Dendritic cell treated with granulocyte-macrophage colony-stimulating factor and Interleukin-4, amounts not matched to agents 40 ng/mL and 50 ng/mL, for 4 days (primary cell): ENCODE measurements around the gene PIEZO2.
"Not testable (repeated sequence)": the region's sequence is repeated elsewhere in the genome, so short reads cannot be mapped to it uniquely, and the experiment has no call there.

Experiments
- H3K27ac Mint-ChIP-seq: one replicate; pipeline ENCODE4 v1.8.0; 2022; ENCODE audit warnings: mild to moderate bottlenecking, mixed read lengths
- H3K27me3 Mint-ChIP-seq: one replicate; pipeline ENCODE4 v1.8.0; 2022; ENCODE audit warnings: mild to moderate bottlenecking, mixed read lengths
- H3K36me3 Mint-ChIP-seq: one replicate; pipeline ENCODE4 v1.8.0; 2022; ENCODE audit warnings: low read depth, mixed read lengths
- H3K4me1 Mint-ChIP-seq: one replicate; pipeline ENCODE4 v1.8.0; 2022; ENCODE audit warnings: low read depth, mixed read lengths
- H3K4me3 Mint-ChIP-seq: one replicate; pipeline ENCODE4 v1.8.0; 2022; ENCODE audit warnings: mild to moderate bottlenecking, moderate library complexity, mixed read lengths
- H3K9me3 Mint-ChIP-seq: one replicate; pipeline ENCODE4 v1.8.0; 2022; ENCODE audit warnings: mixed read lengths
- intact Hi-C: fragments of 100-400 bp; cut with micrococcal nuclease; formaldehyde crosslinking; loops from one replicate; pipeline ENCODE4 v1.15.0; 2022

PIEZO2 gene

GRCh38 chr18:10850840-10851239 lies 298.5 kb downstream of the PIEZO2 start:
- no peak overlapping the region for H3K27ac Mint-ChIP-seq
- intact Hi-C loops: loop anchor here (1.0 to 5.0 kb wide), 3 partner anchors 189 to 702 kb away; no protein-coding TSS in a partner anchor
- no peak overlapping the region for H3K4me3 Mint-ChIP-seq
- no peaks in the 10 kb centered on the region for H3K36me3 Mint-ChIP-seq
- H3K9me3 Mint-ChIP-seq: no peaks in the 10 kb centered on the region
- H3K4me1 Mint-ChIP-seq: peaks cover 4% of the 10 kb centered on the region
- H3K27me3 Mint-ChIP-seq: peaks cover 3% of the 10 kb centered on the region

GRCh38 chr18:10850216-10850615 lies 299.2 kb downstream of the PIEZO2 start:
- peaks cover 3% of the 10 kb centered on the region for H3K27me3 Mint-ChIP-seq
- no peaks in the 10 kb centered on the region for H3K36me3 Mint-ChIP-seq
- peaks cover 4% of the 10 kb centered on the region for H3K4me1 Mint-ChIP-seq
- H3K4me3 Mint-ChIP-seq: no peak overlapping the region
- H3K27ac Mint-ChIP-seq: no peak overlapping the region
- H3K9me3 Mint-ChIP-seq: no peaks in the 10 kb centered on the region
- intact Hi-C loops: loop anchor here (5.0 kb wide), 1 partner anchor 302 kb away; no protein-coding TSS in a partner anchor

- intact Hi-C loops: no loop called here
Measured at GRCh38 chr18:10847907-10848306, 301.5 kb downstream of the PIEZO2 start.

GRCh38 chr18:10847408-10847790 lies 302.0 kb downstream of the PIEZO2 start:
- Mint-ChIP-seq H3K9me3 (no peaks in the 10 kb centered on the region), H3K27me3 (peaks cover 3% of the 10 kb centered on the region), H3K27ac (no peak overlapping the region), H3K36me3 (no peaks in the 10 kb centered on the region), H3K4me1 (peaks cover 4% of the 10 kb centered on the region), H3K4me3 (no peak overlapping the region)
- intact Hi-C loops: no loop called here

More at GRCh38 chr18:10847907-10848306, 301.5 kb downstream of the PIEZO2 start:
- H3K27me3 Mint-ChIP-seq: peaks cover 3% of the 10 kb centered on the region
- no peaks in the 10 kb centered on the region for H3K36me3 Mint-ChIP-seq
- no peaks in the 10 kb centered on the region for H3K9me3 Mint-ChIP-seq
- no peak overlapping the region for H3K4me3 Mint-ChIP-seq
- H3K27ac Mint-ChIP-seq: no peak overlapping the region
- H3K4me1 Mint-ChIP-seq: peaks cover 4% of the 10 kb centered on the region

GRCh38 chr18:10846657-10847407 lies 302.5 kb downstream of the PIEZO2 start:
- intact Hi-C loops: no loop called here
- Mint-ChIP-seq H3K4me1 (peaks cover 4% of the 10 kb centered on the region), H3K4me3 (no peak overlapping the region), H3K36me3 (no peaks in the 10 kb centered on the region), H3K27ac (no peak overlapping the region), H3K27me3 (peaks cover 3% of the 10 kb centered on the region), H3K9me3 (no peaks in the 10 kb centered on the region)

- H3K4me1 Mint-ChIP-seq, H3K9me3 Mint-ChIP-seq, H3K36me3 Mint-ChIP-seq, H3K4me3 Mint-ChIP-seq, H3K27me3 Mint-ChIP-seq, intact Hi-C loops, H3K27ac Mint-ChIP-seq: not testable (repeated sequence)
Measured at GRCh38 chr18:10846035-10846434, 303.3 kb downstream of the PIEZO2 start.

- Mint-ChIP-seq H3K36me3 (no peaks in the 10 kb centered on the region), H3K4me3 (no peak overlapping the region), H3K4me1 (peaks cover 4% of the 10 kb centered on the region), H3K27me3 (no peaks in the 10 kb centered on the region), H3K27ac (no peak overlapping the region), H3K9me3 (no peaks in the 10 kb centered on the region)
- intact Hi-C loops: no loop called here
Measured at GRCh38 chr18:10843565-10843964, 305.8 kb downstream of the PIEZO2 start.

- intact Hi-C loops: no loop called here
Measured at GRCh38 chr18:10842861-10843260, 306.5 kb downstream of the PIEZO2 start.

GRCh38 chr18:10842371-10842770 lies 307.0 kb downstream of the PIEZO2 start:
- Mint-ChIP-seq H3K27ac (no peak overlapping the region), H3K4me3 (no peak overlapping the region), H3K9me3 (no peaks in the 10 kb centered on the region), H3K27me3 (no peaks in the 10 kb centered on the region), H3K36me3 (no peaks in the 10 kb centered on the region), H3K4me1 (peaks cover 4% of the 10 kb centered on the region)
- intact Hi-C loops: no loop called here

More at GRCh38 chr18:10842861-10843260, 306.5 kb downstream of the PIEZO2 start:
- Mint-ChIP-seq H3K4me1 (peaks cover 4% of the 10 kb centered on the region), H3K4me3 (no peak overlapping the region), H3K27ac (no peak overlapping the region), H3K27me3 (no peaks in the 10 kb centered on the region), H3K36me3 (no peaks in the 10 kb centered on the region), H3K9me3 (no peaks in the 10 kb centered on the region)

GRCh38 chr18:10841203-10841602 lies 308.2 kb downstream of the PIEZO2 start:
- no peak overlapping the region for H3K4me3 Mint-ChIP-seq
- H3K9me3 Mint-ChIP-seq: no peaks in the 10 kb centered on the region
- no peaks in the 10 kb centered on the region for H3K36me3 Mint-ChIP-seq
- H3K27ac Mint-ChIP-seq: no peak overlapping the region
- intact Hi-C loops: no loop called here
- no peaks in the 10 kb centered on the region for H3K4me1 Mint-ChIP-seq
- no peaks in the 10 kb centered on the region for H3K27me3 Mint-ChIP-seq

- no peaks in the 10 kb centered on the region for H3K4me1 Mint-ChIP-seq
- H3K27me3 Mint-ChIP-seq: no peaks in the 10 kb centered on the region
- no peak overlapping the region for H3K27ac Mint-ChIP-seq
- no peaks in the 10 kb centered on the region for H3K36me3 Mint-ChIP-seq
- H3K4me3 Mint-ChIP-seq: no peak overlapping the region
- H3K9me3 Mint-ChIP-seq: no peaks in the 10 kb centered on the region
- intact Hi-C loops: no loop called here
Measured at GRCh38 chr18:10840743-10841142, 308.6 kb downstream of the PIEZO2 start.

- Mint-ChIP-seq H3K4me3 (no peak overlapping the region), H3K4me1 (no peaks in the 10 kb centered on the region), H3K27ac (no peak overlapping the region), H3K27me3 (no peaks in the 10 kb centered on the region), H3K36me3 (no peaks in the 10 kb centered on the region), H3K9me3 (no peaks in the 10 kb centered on the region)
- intact Hi-C loops: no loop called here
Measured at GRCh38 chr18:10839421-10839820, 309.9 kb downstream of the PIEZO2 start.

- no peaks in the 10 kb centered on the region for H3K27me3 Mint-ChIP-seq
- H3K4me1 Mint-ChIP-seq: no peaks in the 10 kb centered on the region
- no peaks in the 10 kb centered on the region for H3K36me3 Mint-ChIP-seq
- intact Hi-C loops: no loop called here
- no peak overlapping the region for H3K27ac Mint-ChIP-seq
- no peak overlapping the region for H3K4me3 Mint-ChIP-seq
- H3K9me3 Mint-ChIP-seq: no peaks in the 10 kb centered on the region
Measured at GRCh38 chr18:10838553-10838952, 310.8 kb downstream of the PIEZO2 start.

- Mint-ChIP-seq H3K4me1 (no peaks in the 10 kb centered on the region), H3K36me3 (no peaks in the 10 kb centered on the region), H3K27ac (no peak overlapping the region), H3K9me3 (no peaks in the 10 kb centered on the region), H3K4me3 (no peak overlapping the region), H3K27me3 (no peaks in the 10 kb centered on the region)
- intact Hi-C loops: no loop called here
Measured at GRCh38 chr18:10834128-10834815, 315.1 kb downstream of the PIEZO2 start.
